Measurements from ENCODE around the gene SLC2A10. TPM values are rescaled to one million over a fixed set of nuclear protein-coding genes. Genes with fewer than 3 reads are reported as not detected.

Gene SLC2A10
- total RNA-seq, 4 donors from 2014 or later = 8.2 to 33.5 (median 15.2) TPM

- intact Hi-C loops (cut with DNase I; ENCODE audit: low total_unique reads) = no loop called here
- WGBS, 2 donors (ENCODE audit: low coverage in 1 of 2) = 34 to 66% methylated on average over 8 to 13 of the region's 15 CpGs
- H3K4me1 ChIP-seq = peaks cover 7 to 52% (median 19%) of the 10 kb centered on the region in 4 donors
- H3K4me3 ChIP-seq = no peak overlapping the region
- H3K36me3 ChIP-seq = no peaks in the 10 kb centered on the region
- peak; percentile 73 for DNase-seq
- TF ChIP-seq POLR2A (IDR thresholded peaks at IDR 0.05) = peak; percentile 9
- no peak for TF ChIP-seq POLR2AphosphoS5 (IDR thresholded peaks at IDR 0.05)
- H3K9me3 ChIP-seq = no peaks in the 10 kb centered on the region
- H3K27me3 ChIP-seq = no peaks in the 10 kb centered on the region
- in situ Hi-C loops (cut with MboI; ENCODE audit: low pct_ligation_motif_present in 1 of 4, low pct_unique_long_range_greater_than_20kb in 1 of 4, low sequenced_read_pairs in 3 of 4) = no loop called here
- peak overlapping the region; percentile 31 to 63 (median 36) for H3K27ac ChIP-seq
These were observed 4.7 kb downstream of the SLC2A10 start for GRCh38 chr20:46713957-46714834.

- H3K27me3 ChIP-seq = no peaks in the 10 kb centered on the region
- TF ChIP-seq CTCF (IDR thresholded peaks at IDR 0.05) = peak in 4 of 5 experiments; percentile 20 to 63 (median 41)
- TF ChIP-seq POLR2AphosphoS5 (IDR thresholded peaks at IDR 0.05) = peak in 2 of 3 donors; percentile 37 to 47
- no peak for TF ChIP-seq POLR2A (IDR thresholded peaks at IDR 0.05)
- no peak for TF ChIP-seq EP300 (IDR thresholded peaks at IDR 0.05; ENCODE audit: low read depth)
- intact Hi-C loops (cut with DNase I; ENCODE audit: low total_unique reads) = no loop called here
- 19 to 83% methylated on average over 1 to 4 of the region's 4 CpGs for WGBS, 2 donors (ENCODE audit: low coverage in 1 of 2)
- H3K4me1 ChIP-seq = peaks cover 7 to 46% (median 14%) of the 10 kb centered on the region in 4 donors
- in situ Hi-C loops (cut with MboI; ENCODE audit: low pct_ligation_motif_present in 1 of 4, low pct_unique_long_range_greater_than_20kb in 1 of 4, low sequenced_read_pairs in 3 of 4) = no loop called here
- H3K9me3 ChIP-seq = no peaks in the 10 kb centered on the region
- peak; percentile 49 for DNase-seq
- H3K27ac ChIP-seq = peak overlapping the region; percentile 31 to 63 (median 36)
- no peak overlapping the region for H3K4me3 ChIP-seq
- no peaks in the 10 kb centered on the region for H3K36me3 ChIP-seq
These were observed 5.9 kb downstream of the SLC2A10 start for GRCh38 chr20:46715292-46715756.

GRCh38 chr20:46717818-46718541, 8.5 kb downstream of the SLC2A10 start:
- no peak for DNase-seq
- Histone ChIP-seq H3K36me3 (no peaks in the 10 kb centered on the region), H3K4me3 (no peak overlapping the region), H3K9me3 (no peaks in the 10 kb centered on the region), H3K27me3 (no peaks in the 10 kb centered on the region), H3K27ac (no peak overlapping the region), H3K4me1 (peaks cover 0 to 30% (median 4%) of the 10 kb centered on the region in 4 donors)
- in situ Hi-C loops (cut with MboI; ENCODE audit: low pct_ligation_motif_present in 1 of 4, low pct_unique_long_range_greater_than_20kb in 1 of 4, low sequenced_read_pairs in 3 of 4) (no loop called here), intact Hi-C loops (cut with DNase I; ENCODE audit: low total_unique reads) (no loop called here)
- TF ChIP-seq CTCF (IDR thresholded peaks at IDR 0.05) (no peak), POLR2AphosphoS5 (IDR thresholded peaks at IDR 0.05) (no peak), POLR2A (IDR thresholded peaks at IDR 0.05) (no peak), EP300 (IDR thresholded peaks at IDR 0.05; ENCODE audit: low read depth) (no peak)
- WGBS, 2 donors (ENCODE audit: low coverage in 1 of 2) = 89 to 96% methylated on average over 5 to 9 of the region's 9 CpGs

GRCh38 chr20:46720019-46720418, 10.6 kb downstream of the SLC2A10 start:
- intact Hi-C loops (cut with DNase I; ENCODE audit: low total_unique reads) (no loop called here), in situ Hi-C loops (cut with MboI; ENCODE audit: low pct_ligation_motif_present in 1 of 4, low pct_unique_long_range_greater_than_20kb in 1 of 4, low sequenced_read_pairs in 3 of 4) (no loop called here)
- H3K9me3 ChIP-seq = no peaks in the 10 kb centered on the region
- TF ChIP-seq POLR2A (IDR thresholded peaks at IDR 0.05) (no peak), EP300 (IDR thresholded peaks at IDR 0.05; ENCODE audit: low read depth) (no peak), CTCF (IDR thresholded peaks at IDR 0.05) (no peak)
- no peaks in the 10 kb centered on the region for H3K27me3 ChIP-seq
- H3K27ac ChIP-seq = no peak overlapping the region
- no peak for DNase-seq
- H3K36me3 ChIP-seq = no peaks in the 10 kb centered on the region
- no peak overlapping the region for H3K4me3 ChIP-seq
- 90 to 93% methylated on average over 1 of the region's 1 CpG for WGBS, 2 donors (ENCODE audit: low coverage in 1 of 2)
- peaks cover 0 to 9% (median 0%) of the 10 kb centered on the region in 4 donors for H3K4me1 ChIP-seq
